GM23248 (cell line): Measurements from ENCODE around the gene PANX2. TPM values are rescaled to one million over a fixed set of nuclear protein-coding genes. Genes with fewer than 3 reads are reported as not detected.
A peak's percentile ranks its signal among the peaks of the same experiment; 100 is the strongest.

Experiments
- DNase-seq: peaks from one replicate; pipeline ENCODE4 v3.0.0-alpha.2; 2015
- H2AFZ ChIP-seq: fragments of 200-600 bp; sonication (generic); 2 replicates; pipeline ENCODE4 v1.6.1; 2016; ENCODE audit warnings: antibody characterized with exemption
- H3F3A ChIP-seq: fragments of 200-600 bp; sonication (generic); 2 replicates; pipeline ENCODE4 v1.6.1; 2016; ENCODE audit warnings: mild to moderate bottlenecking, antibody characterized with exemption, mixed run types; ENCODE audit not compliant: insufficient read depth
- H3K27ac ChIP-seq: fragments of 200-600 bp; sonication (generic); 2 replicates; pipeline ENCODE4 v1.5.1; 2016; ENCODE audit warnings: mild to moderate bottlenecking
- H3K27me3 ChIP-seq: fragments of 200-600 bp; sonication (generic); replicated peaks from 2 replicates; pipeline ENCODE4 v1.6.1; 2016; ENCODE audit warnings: mild to moderate bottlenecking; ENCODE audit not compliant: insufficient read depth
- H3K36me3 ChIP-seq: fragments of 200-600 bp; sonication (generic); 2 replicates; pipeline ENCODE4 v1.6.1; 2016; ENCODE audit warnings: low read depth, mild to moderate bottlenecking
- H3K4me1 ChIP-seq: fragments of 200-600 bp; sonication (generic); 2 replicates; pipeline ENCODE4 v1.6.1; 2016; ENCODE audit warnings: mild to moderate bottlenecking; ENCODE audit not compliant: insufficient read depth
- H3K4me2 ChIP-seq: fragments of 200-600 bp; sonication (generic); one replicate; pipeline ENCODE4 v1.6.1; 2016; ENCODE audit warnings: mild to moderate bottlenecking; ENCODE audit not compliant: unreplicated experiment
- H3K4me3 ChIP-seq: fragments of 200-600 bp; sonication (generic); 2 replicates; pipeline ENCODE4 v1.5.1; 2016; ENCODE audit warnings: mild to moderate bottlenecking
- H3K79me2 ChIP-seq: fragments of 200-600 bp; sonication (generic); 2 replicates; pipeline ENCODE4 v1.6.1; 2016; ENCODE audit warnings: mild to moderate bottlenecking; ENCODE audit not compliant: insufficient read depth
- H3K9ac ChIP-seq: fragments of 200-600 bp; sonication (generic); 2 replicates; pipeline ENCODE4 v1.6.1; 2016; ENCODE audit warnings: mild to moderate bottlenecking
- H3K9me2 ChIP-seq: fragments of 200-600 bp; sonication (generic); 2 replicates; pipeline ENCODE4 v1.6.1; 2016; ENCODE audit warnings: mixed run types, mild to moderate bottlenecking, moderate library complexity; ENCODE audit not compliant: insufficient read depth
- H3K9me3 ChIP-seq: fragments of 200-600 bp; sonication (generic); one replicate; pipeline ENCODE4 v1.6.1; 2017; ENCODE audit warnings: low read depth
- H4K20me1 ChIP-seq: fragments of 200-600 bp; sonication (generic); 2 replicates; pipeline ENCODE4 v1.6.0; 2016; ENCODE audit not compliant: insufficient read depth
- EZH2 ChIP-seq: fragments of 200-600 bp; sonication (generic); IDR thresholded peaks from 2 replicates; pipeline ENCODE4 v1.6.1; 2018; ENCODE audit warnings: antibody characterized with exemption, mild to moderate bottlenecking; ENCODE audit not compliant: insufficient read depth, poor library complexity, severe bottlenecking
- EZH2phosphoT487 ChIP-seq: fragments of 200-600 bp; sonication (generic); IDR thresholded peaks from 2 replicates; pipeline ENCODE4 v1.6.1; 2018; ENCODE audit warnings: antibody characterized with exemption, moderate library complexity, mild to moderate bottlenecking, low read depth; ENCODE audit not compliant: insufficient read depth
- WGBS, 2 experiments: methylation state at CpG; one replicate each; pipeline ENCODE4 v1.1.6; 2015 to 2017; ENCODE audit warnings: low lambda C conversion rate in 2 of 2, low coverage in 1 of 2; ENCODE audit errors: missing lambda C conversion rate in 2 of 2; 5-methylcytosine and 5-hydroxymethylcytosine counted together
- in situ Hi-C: fragments of 300-500 bp; cut with MboI; formaldehyde crosslinking; loops from 2 replicates; pipeline ENCODE4 v1.15.0; 2020
- polyA plus RNA-seq: library from polyadenylated mRNA; unstranded; fragments of >200 nt; fragmentation: Nextera tagmentation; extraction: Ambion mirVana; gene quantifications from 2 replicates; pipeline ENCODE4 v1.2.1, GENCODE V29; 2016
- total RNA-seq: library from RNA; depleted of rRNA; stranded (reverse); fragments of >200 nt; shearing (Covaris generic); gene quantifications from 2 replicates; pipeline ENCODE4 v1.2.3, GENCODE V29; 2014

The PANX2 gene
- total and polyA plus RNA-seq, 2 experiments from 2014 or later = 0.18 TPM; not detected in 1

GRCh38 chr22:50190941-50191741 is 20.6 kb downstream of the PANX2 start:
- H3K27me3 ChIP-seq = no peaks in the 10 kb centered on the region
- H3K4me2 ChIP-seq = peak overlapping the region; percentile 58
- no peaks in the 10 kb centered on the region for H3K9me2 ChIP-seq
- no peaks in the 10 kb centered on the region for H4K20me1 ChIP-seq
- H3K36me3 ChIP-seq = no peaks in the 10 kb centered on the region
- peaks cover 70% of the 10 kb centered on the region for H3K79me2 ChIP-seq
- H3K4me3 ChIP-seq = peak overlapping the region; percentile 60
- peak overlapping the region; percentile 71 for H3K9ac ChIP-seq
- WGBS, 2 experiments = 84 to 88% methylated on average over 17 of the region's 18 CpGs
- 0 out of 2 replicates have a peak, but pooled peaks cover 5% of the 10 kb centered on the region for H3K4me1 ChIP-seq
- no peak for DNase-seq
- H2AFZ ChIP-seq = no peak overlapping the region
- H3K9me3 ChIP-seq = no peaks in the 10 kb centered on the region
- TF ChIP-seq EZH2phosphoT487 (no peak), EZH2 (no peak)
- in situ Hi-C loops = no loop called here
- peak overlapping the region; percentile 29 for H3K27ac ChIP-seq
- no peaks in the 10 kb centered on the region for H3F3A ChIP-seq

- Histone ChIP-seq H3K36me3 (no peaks in the 10 kb centered on the region), H3K9ac (no peak overlapping the region), H3K79me2 (peaks cover 55% of the 10 kb centered on the region), H4K20me1 (no peaks in the 10 kb centered on the region), H3F3A (no peaks in the 10 kb centered on the region), H3K4me1 (no peaks in the 10 kb centered on the region), H3K9me3 (no peaks in the 10 kb centered on the region), H3K4me3 (no peak overlapping the region), H3K4me2 (no peak overlapping the region), H3K9me2 (no peaks in the 10 kb centered on the region), H2AFZ (no peak overlapping the region), H3K27ac (no peak overlapping the region), H3K27me3 (no peaks in the 10 kb centered on the region)
- DNase-seq = no peak
- TF ChIP-seq EZH2 (no peak), EZH2phosphoT487 (no peak)
- 86 to 87% methylated on average over 21 to 25 of the region's 25 CpGs for WGBS, 2 experiments
- in situ Hi-C loops = no loop called here
These were observed 22.1 kb downstream of the PANX2 start for GRCh38 chr22:50192436-50193204.

GRCh38 chr22:50193621-50194020 is 23.1 kb downstream of the PANX2 start:
- Histone ChIP-seq H3K9me3 (no peaks in the 10 kb centered on the region), H3K4me1 (no peaks in the 10 kb centered on the region), H3K36me3 (no peaks in the 10 kb centered on the region), H3K79me2 (peaks cover 45% of the 10 kb centered on the region), H3K4me3 (no peak overlapping the region), H3K9ac (no peak overlapping the region), H3K27ac (no peak overlapping the region), H3K4me2 (no peak overlapping the region), H3K27me3 (no peaks in the 10 kb centered on the region), H4K20me1 (no peaks in the 10 kb centered on the region), H3K9me2 (no peaks in the 10 kb centered on the region), H3F3A (no peaks in the 10 kb centered on the region), H2AFZ (no peak overlapping the region)
- no peak for DNase-seq
- WGBS, 2 experiments = 90 to 94% methylated on average over 6 to 8 of the region's 8 CpGs
- TF ChIP-seq EZH2 (no peak), EZH2phosphoT487 (no peak)
- in situ Hi-C loops = no loop called here

- no peaks in the 10 kb centered on the region for H3K36me3 ChIP-seq
- WGBS, 2 experiments = 94 to 95% methylated on average over 43 to 44 of the region's 44 CpGs
- H3K9me2 ChIP-seq = no peaks in the 10 kb centered on the region
- H4K20me1 ChIP-seq = no peaks in the 10 kb centered on the region
- no peak overlapping the region for H3K4me2 ChIP-seq
- no peaks in the 10 kb centered on the region for H3K9me3 ChIP-seq
- H2AFZ ChIP-seq = no peak overlapping the region
- peaks cover 39% of the 10 kb centered on the region for H3K79me2 ChIP-seq
- H3K9ac ChIP-seq = no peak overlapping the region
- TF ChIP-seq EZH2 (no peak), EZH2phosphoT487 (no peak)
- in situ Hi-C loops = no loop called here
- H3K4me1 ChIP-seq = no peaks in the 10 kb centered on the region
- no peaks in the 10 kb centered on the region; the same call in 1 of the 2 replicates for H3F3A ChIP-seq
- no peaks in the 10 kb centered on the region for H3K27me3 ChIP-seq
- no peak overlapping the region for H3K4me3 ChIP-seq
- DNase-seq = no peak
- no peak overlapping the region for H3K27ac ChIP-seq
These were observed 23.7 kb downstream of the PANX2 start for GRCh38 chr22:50194037-50194805.
